ENCODE data around the gene SLC27A2.
"Not testable (repeated sequence)": the region's sequence is repeated elsewhere in the genome, so short reads cannot be mapped to it uniquely, and the experiment has no call there.

Gene SLC27A2

DNA sequence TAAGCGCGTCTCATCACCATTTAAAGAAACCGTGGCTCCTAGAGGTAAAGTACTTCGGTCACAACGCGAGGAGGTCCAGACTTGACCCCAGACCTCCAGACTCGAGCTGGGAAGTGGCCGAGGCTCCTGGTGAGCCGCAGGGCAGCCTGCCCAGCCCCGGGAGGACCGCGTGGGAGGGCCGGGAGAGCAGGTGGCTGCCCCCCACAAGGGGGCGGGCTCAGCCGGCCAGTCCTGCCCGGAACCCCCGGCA lies at the start of gene SLC27A2:
TSS of gene SLC27A2 (plus strand) at position 228 of the 250 bp plus-strand sequence. CDS start 232 bp downstream, outside the sequence.
- no peak for DNase-seq

DNA sequence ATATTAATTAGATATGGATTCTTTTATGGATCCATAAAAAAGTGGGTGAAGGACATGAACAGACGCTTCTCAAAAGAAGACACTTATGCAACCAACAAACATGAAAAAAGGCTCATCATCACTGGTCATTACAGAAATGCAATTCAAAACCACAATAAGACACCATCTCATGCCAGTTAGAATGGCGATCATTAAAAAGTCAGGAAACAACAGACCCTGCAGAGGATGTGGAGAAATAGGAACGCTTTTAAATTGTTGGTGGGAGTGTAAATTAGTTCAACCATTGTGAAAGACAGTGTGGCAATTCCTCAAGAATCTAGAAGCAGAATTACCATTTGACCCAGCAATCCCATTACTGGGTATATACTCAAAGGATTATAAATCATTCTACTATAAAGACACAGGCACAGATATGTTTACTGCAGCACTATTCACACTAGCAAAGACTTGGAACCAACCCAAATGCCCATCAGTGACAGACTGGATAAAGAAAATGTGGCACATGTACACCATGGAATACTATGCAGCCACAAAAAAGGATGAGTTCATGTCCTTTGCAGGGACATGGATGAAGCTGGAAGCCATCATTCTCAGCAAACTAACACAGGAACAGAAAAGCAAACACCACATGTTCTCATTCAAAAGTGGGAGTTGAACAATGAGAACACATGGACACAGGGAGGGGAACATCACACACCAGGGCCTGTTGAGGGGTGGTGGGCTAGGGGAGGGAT lies 49.6 kb upstream of the SLC27A2 start:
- not testable (repeated sequence) for DNase-seq

DNA sequence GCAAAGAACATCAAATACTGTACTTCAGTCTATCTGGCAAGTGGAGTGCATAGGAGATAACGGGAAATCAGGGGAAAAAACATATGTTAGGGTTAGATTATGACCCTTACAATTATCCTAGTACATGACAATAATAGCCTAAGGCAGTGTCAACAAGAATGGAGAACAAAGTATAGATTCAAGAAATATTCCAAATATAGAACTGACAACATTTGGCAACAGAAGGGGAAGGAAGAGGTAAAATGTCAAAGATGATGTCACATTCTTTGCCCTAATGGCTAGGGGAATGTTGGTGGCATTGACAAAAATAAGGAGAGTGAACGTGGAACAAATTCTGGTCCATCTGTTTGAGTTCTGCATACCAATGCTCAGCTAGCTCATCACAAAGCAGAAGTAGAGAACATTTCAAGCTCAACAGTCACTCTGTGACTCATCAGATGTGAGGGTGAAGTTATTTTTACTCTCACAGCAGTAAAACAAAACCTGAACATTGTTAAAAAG lies 47.4 kb upstream of the SLC27A2 start:
- no peak for DNase-seq

DNA sequence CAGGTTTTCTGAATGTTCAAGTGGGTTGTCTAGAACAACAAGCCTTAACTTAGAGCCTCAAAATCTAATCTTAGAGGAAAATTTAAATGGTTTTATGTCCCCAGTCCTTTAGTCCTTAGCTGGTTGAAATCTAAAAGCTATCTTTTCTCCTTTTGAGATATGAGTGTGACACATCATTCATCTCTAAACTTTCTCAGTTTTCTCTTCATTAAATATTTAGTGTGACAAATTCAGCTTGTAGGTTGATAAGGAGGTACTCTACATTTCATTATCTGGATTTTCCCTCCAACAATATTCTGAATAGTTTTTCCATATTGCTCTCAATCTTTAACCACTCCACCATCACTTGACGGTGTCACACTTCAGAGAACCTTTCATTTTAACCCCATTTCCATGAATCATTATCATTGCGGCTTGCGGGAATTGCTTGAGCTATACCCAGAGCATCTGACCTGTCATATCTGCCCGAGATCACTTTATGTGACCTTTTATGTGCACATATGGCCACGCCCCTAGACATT lies 46.9 kb upstream of the SLC27A2 start:
- no peak for DNase-seq

DNA sequence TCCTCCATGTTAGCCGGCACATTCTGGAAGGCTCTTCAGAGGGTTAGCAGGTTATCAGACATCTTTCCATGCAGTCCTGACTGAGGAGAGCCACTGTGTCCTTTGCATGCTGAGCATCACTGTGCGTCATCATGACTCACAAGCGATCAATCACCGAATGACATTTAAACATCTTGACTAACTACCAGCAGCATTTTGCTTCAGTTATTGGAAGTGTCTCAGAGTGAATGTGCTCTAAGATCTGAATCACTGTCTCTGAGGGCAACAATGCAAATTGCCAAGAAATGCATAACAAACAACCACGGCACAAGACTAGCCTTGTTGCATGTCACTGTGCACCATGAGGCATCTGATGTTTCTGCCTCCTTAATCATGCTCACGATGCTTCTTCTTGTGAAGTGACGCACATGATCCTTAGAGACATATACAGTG lies 44.6 kb upstream of the SLC27A2 start:
- DNase-seq: no peak

DNA sequence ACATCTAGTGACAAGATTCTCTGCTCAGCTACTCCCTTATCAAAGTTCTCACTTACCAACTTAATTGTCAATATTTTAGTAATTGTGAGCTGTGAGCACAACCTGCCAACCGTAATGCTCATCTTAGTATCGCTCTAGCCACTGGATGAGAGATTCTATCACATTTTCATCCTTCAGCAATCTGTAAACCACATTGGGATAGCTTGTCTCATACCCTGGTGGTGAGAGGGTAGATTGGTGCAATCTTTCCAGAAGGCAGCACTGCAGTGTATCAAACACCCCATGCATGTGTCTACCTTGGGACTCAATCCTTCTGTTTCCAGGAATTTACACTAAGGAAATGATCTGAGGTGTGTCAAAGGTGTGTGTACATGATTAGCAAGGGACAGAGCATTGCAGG lies 44.1 kb upstream of the SLC27A2 start:
- DNase-seq: no peak

DNA sequence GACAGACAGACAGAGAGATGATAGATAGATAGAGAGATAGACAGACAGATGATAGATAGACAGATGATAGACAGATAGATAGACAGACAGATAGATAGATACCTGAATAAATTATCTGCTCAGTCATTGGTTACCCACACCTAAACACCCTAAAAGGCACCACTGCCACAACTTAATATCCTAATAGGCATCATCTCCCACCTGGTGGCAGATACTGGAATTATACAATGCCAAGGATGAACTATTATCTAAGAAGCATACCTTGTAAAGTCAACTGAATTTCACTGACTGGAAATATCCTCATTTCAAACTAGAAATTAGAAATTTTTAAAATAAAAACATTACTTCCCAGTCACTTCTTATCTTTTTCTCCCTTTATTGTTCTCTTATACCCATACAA lies 43.6 kb upstream of the SLC27A2 start:
- DNase-seq: no peak

DNA sequence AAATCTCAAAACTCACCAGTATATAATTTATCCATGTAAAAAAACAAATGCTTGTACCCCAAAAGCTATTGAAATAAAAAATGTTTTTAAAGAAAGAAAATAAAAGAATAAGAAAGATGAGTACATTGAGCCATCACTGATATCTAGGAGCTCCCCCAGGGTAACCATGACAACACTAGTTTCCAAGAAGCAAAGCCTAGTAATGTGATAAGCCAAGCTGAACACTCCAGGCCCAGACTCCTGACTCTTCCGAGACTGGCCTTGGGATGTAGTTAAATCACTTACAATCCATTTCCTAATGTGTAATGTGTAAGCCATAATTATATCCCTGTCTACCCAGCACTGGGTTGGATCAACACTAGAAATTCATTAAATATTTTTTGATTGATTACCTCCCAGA lies 41.9 kb upstream of the SLC27A2 start:
- DNase-seq: no peak

DNA sequence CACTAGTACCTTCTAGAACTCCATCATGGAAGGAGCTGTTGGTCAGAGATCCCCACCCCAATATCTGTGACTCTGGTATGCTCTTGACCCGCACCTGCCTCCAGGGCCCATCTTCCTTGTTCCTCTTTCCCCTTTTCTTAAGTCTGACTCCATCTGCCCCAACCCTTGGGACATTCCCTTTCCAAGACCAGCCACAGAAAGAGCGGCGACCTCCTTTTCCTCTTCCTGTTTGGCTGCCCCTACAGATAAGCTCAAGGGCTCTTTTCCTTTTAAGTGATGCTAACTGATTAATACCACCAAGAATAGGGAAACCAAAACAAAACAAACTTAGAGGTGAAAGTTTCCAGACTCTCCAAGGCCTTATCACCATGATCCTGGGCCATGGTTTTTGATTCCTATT lies 41.0 kb upstream of the SLC27A2 start:
- DNase-seq: no peak

DNA sequence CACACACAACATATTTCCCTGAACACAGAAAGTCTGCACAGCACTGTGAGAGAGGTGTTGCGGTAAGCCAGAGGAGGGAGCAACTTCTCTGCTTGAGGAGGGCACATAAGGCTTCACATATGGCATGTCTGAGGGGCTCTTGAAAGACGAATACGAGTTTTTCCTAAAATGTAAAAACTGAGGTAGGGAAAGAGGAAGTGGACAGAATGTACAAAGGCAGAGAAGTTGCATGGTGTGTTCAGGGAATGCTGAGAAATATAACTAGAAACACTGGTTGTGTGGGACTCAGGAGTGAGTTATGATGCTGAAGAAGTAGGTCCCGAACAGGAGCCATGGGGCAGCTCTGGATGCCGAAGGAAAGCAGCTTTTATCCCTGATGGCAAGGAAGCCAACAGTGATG lies 40.1 kb upstream of the SLC27A2 start:
- no peak for DNase-seq

DNA sequence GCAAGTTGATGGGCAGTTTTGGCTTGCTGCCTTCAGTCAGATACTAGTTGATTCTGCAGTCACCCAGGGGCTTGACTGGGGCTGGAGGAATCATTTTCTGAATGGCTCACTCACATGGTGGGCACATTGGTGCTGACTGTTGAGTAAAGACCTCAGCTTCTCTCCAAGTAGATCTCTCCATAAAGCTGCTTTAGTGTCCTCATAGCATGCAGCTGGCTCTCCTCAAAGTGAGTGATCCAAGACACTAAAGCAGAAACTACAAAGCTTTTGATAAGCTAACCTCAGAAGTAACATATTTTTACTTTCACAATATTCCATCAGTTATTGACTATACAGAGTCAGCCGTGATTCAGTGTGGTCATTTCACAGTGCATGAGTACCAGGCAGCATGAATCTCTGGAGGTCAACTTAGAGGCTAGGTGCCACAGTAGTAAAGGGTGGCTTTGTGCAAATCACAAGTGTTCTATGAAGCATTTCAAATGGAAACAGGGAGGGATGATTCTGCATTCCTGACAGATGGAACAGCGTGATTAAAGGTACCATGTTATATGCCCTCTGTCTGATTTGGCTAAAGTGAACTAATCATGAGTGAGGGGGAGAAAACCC lies 38.6 kb upstream of the SLC27A2 start:
- DNase-seq: no peak

DNA sequence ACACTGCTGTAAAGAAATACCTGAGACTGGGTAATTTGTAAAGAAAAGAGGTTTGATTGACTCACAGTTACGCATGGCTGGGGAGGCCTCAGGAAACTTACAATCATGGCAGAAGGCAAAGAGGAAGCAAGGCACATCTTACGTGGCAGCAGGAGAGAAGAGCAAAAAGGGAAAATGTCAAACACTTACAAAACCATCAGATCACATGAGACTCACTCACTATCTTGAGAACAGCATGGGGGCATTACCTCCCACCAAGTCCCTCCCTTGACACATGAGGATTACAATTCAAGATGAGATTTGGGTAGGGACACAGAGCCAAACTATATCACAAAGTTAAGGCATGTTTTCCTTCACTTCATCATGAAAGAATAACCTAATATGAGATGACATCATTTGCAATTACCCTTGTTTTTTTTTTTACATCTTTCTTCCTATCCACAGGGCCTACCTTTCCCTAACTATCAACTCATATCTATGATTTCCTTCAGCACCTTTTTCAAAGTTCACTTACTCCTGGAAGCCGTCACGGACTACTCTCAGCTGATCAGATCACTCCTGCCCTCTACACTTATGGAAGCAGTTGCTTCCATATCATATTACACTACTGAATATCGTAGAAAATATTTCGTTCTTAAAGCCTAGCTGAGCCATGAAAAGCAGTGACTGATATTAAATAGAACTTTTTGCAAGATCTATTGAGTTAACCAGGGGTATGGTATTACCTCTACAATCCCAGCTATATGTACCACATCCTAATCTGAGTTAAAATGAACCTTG lies 37.5 kb upstream of the SLC27A2 start:
- peak; percentile 26 for DNase-seq

DNA sequence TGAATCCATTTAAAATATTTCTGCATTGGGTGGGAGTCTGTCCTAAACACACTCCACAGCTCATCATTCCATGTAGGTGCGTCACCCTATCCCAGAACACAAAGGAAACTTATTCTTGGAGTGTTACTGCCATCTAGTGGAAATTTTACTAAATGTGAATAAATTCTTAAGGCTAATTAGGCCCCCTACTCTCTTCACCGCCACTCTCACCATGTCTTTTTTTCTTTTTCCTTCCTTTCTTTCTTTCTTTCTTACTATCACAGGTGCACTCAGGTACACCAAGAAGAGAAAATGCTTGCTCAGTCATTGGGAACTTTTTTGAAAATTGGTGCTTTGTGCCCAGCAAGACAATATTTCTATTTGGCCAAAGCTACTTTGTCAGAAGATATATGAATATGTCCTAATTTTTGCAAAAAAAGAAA lies 36.5 kb upstream of the SLC27A2 start:
- DNase-seq: peak; percentile 58

DNA sequence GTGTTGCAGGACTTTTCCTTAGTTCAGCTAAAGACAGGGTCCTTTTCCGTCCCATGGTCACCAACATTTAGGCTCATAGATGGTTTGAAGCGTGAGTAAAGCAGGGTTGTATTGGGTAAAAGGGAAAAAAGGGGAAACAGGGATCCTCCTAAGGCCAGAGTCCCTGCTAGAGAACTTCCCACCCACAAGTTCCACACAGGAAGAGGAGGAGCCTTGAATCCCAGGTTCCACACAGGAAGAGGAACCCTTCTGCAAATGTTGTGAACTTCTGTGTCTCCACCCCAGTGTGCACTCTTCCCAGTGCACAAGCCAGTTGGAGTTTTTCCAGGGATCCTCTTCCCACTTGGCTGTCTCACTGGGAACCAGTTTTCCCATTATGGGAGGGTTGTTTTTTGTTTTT lies 35.4 kb upstream of the SLC27A2 start:
- DNase-seq: no peak

DNA sequence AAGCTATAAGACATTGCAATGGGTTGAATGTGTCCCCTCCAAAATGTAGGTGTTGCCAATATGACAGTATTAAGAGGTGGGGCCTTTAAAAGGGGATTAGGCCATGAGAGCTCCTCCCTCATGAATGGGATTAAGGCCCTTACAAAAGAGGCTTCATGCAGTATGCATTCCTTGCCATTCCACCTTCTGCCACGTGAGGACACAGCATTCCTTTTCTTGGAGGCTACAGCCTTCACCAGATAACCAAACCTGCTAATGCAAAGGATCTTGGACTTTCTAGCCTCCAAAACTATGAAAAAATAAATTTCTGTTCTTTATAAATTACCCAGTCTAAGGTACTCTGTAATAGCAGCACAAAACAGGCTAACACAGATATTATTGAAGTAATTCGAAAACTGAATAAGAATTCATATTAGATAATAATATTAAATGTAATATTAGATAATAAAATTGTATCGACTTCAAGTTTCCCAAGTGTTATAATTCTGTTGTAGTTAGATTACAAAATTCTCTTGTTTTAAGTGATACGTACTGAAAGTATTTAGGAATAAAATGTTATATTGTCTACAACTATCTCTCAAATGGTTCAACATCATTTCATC lies 33.5 kb upstream of the SLC27A2 start:
- peak; percentile 13 for DNase-seq

DNA sequence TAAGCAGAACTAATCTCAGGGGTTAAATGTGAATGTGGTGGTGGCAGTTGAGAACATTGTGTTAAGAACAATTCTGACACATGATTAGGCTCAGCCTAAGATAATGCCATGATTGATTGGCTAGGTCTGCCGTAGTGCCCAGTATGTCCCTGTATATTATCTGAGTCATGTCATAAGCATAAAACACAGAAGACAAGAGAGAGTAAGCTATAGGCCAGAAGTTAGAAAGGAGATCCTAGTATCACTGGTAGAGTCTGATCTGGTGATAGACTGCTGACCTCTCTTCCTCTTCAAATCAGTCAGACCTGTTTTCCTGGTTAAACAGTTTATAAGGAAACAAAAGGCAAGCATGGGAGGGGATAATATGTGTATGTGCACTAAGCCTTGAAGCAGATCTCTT lies 32.9 kb upstream of the SLC27A2 start:
- DNase-seq: peak; percentile 17

DNA sequence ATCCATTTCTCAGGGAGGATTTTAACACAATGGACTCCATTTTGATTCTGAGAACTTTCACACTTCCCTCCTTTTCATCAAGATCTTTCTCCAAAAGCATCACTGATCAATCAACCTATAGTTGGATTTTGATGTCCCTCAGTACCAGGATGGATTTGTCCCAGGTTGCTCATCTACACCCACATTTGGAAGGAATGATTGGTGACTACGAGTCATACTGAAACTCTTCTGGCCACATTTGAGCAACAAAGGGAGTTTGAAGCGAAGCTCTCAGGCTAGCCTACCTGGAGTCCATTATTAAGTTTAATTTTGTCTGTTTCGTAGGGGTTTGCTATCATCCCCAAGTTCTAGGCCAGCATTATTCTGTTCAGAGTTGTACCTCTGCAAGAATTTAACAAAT lies 31.6 kb upstream of the SLC27A2 start:
- no peak for DNase-seq

DNA sequence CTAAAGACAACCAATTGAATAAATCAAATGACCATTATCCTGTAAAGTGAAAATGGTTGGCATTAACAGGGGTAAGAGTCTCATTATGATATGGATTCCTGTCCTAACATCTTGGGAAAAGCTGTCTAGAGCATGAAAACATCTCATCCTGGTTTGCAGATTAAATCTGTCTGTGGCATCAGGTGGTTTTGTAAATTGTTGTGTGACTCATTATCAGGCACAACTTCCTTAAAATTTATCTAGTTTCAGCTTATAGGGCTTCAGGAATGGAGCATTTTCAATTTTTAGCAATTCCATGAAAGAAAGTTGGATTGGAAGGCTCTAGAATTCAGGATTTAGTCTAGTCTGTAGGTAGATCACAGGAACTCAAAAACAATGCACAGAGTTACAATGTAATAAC lies 31.1 kb upstream of the SLC27A2 start:
- DNase-seq: no peak

DNA sequence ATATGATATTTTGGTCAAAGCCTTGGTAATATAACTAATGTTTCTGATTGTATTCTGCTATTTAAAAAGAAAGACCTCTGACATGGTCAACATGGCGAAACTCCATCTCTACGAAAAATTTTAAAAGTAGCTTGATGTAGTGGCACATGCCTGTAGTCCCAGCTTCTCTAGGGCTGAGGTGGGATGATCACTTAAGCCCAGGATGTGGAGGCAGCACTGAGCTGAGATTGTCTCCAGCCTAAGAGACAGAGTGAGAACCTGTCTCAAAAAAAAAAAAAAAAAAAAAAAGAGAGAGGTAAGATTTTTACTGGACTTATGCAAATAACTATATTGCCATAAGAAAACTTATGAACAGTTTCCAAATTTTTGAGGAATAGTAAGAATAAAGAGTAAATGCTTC lies 30.5 kb upstream of the SLC27A2 start:
- no peak for DNase-seq

DNA sequence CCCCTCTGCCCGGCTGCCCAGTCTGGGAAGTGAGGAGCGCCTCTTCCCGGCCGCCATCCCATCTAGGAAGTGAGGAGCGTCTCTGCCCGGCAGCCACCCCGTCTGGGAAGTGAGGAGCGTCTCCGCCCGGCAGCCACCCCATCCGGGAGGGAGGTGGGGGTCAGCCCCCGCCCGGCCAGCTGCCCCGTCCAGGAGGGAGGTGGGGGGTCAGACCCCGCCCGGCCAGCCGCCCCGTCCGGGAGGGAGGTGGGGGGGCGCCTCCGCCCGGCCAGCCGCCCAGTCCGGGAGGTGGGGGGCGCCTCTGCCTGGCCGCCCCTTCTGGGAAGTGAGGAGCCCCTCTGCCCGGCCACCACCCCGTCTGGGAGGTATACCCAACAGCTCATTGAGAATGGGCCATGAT lies 23.8 kb upstream of the SLC27A2 start:
- not testable (repeated sequence) for DNase-seq

DNA sequence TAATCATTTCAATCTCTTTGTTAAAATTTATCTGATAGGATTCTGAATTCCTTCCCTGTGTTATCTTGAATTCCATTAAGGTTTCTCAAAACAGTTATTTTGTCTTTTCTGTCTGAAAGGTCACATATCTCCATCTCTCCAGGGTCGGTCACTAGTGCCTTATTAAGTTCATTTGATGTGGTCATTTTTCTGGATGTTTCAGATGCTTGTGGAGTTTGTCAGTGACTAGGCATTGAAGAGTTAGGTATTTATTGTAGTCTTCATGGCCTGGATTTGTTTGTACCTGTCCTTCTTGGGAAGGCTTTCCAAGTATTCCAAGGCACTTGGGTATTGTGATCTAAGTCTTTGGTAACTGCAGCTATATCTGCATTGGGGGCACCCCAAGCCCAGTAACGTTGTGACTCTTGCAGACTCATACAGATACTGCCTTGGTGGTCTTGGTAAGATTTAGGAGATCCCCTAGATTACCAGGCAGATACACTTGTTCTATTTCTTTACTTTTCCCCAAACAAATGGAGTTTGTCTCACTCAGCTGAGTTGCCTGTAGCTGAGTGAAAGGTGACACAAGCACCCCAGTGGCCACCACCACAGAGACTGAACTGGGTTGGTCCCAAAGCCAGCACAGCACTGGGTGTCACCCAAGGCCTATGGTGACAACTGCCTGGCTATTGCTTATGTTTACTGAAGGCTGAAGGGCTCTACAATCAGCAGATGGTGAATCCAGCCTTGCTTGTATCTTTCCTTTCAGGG lies 18.9 kb upstream of the SLC27A2 start:
- no peak for DNase-seq

DNA sequence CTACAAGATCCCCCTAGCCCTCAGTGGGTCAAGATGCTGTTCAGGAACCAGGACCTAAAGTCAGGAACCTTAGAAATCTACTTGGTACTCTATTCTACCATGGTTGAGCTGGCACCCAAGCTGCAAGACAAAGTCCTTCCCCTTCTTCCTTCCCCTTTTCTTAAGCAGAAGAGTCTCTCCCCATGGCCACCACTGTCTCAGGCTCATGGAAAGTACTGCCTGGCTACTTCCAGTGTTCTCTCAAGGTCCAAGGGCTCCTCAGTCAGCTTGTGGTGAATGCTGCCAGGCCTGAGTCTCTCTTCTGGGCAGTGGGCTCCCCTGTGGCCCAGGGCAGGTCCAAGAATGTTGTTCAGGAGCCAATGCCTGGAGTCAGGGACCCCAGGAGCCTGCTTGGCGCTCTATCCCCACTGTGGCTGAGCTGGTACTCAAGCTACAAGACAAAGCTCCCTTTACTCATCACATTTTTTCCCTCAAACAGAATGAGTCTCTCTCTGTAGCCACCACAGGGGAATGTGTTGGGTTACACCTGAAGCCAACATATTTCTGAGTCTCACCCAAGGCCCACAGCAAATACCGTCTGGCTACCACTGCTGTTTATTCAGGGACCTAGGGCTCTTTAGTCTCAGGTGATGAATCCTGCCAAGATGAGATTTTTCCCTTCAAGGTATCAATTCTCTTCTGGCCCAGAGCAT lies 18.1 kb upstream of the SLC27A2 start:
- no peak for DNase-seq

Data from NCI-H510A treated with DMSO at 0.1 percent for 48 hours (cell line).